BE2C (cell line): ENCODE measurements around the gene SRPX2.

Experiments
- DNase-seq: peaks from one replicate; pipeline ENCODE4 v3.0.0-alpha.2; 2020
- H3K27me3 ChIP-seq: fragments of 250-450 bp; sonication (Bioruptor Pico); 2 replicates; pipeline ENCODE4 v1.5.1; 2020; ENCODE audit warnings: mild to moderate bottlenecking
- H3K36me3 ChIP-seq: fragments of 250-450 bp; sonication (Bioruptor Pico); 2 replicates; pipeline ENCODE4 v1.5.1; 2020; ENCODE audit warnings: mild to moderate bottlenecking
- H3K4me1 ChIP-seq: fragments of 250-450 bp; sonication (Bioruptor Pico); 2 replicates; pipeline ENCODE4 v1.5.1; 2020
- H3K4me3 ChIP-seq: 2 replicates; pipeline ENCODE4 v1.5.1; 2011; ENCODE audit warnings: low read depth, low read length
- H3K9me3 ChIP-seq: fragments of 250-450 bp; sonication (Bioruptor Pico); 2 replicates; pipeline ENCODE4 v1.5.1; 2020
- TF ChIP-seq, protein P1 (sequence below): IDR thresholded peaks from 2 replicates; pipeline ENCODE4 v1.5.1; 2012; ENCODE audit warnings: mild to moderate bottlenecking, low read depth, low read length

Gene SRPX2

DNA sequence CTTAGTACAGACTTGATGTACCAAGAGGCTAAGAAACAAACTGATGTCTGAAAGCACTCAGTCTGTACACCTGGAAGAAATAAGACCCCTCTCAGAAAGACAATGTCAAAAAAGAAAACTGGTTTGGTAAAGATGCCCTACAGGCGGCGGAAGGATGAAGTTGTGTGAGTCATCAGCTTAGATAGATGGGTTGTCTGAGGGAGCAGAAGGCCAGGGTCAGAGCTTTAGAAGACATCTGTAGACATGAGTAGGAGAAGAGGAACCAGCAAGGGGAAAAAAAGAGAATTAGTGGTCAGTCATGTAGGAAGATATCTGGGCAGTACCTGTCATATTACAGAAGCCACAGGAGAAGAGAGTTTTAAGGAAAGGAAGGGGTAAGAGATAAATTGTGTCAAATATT lies 8.3 kb downstream of the SRPX2 start:
- H3K4me1 ChIP-seq = no peaks in the 10 kb centered on the region
- DNase-seq = no peak
- no peaks in the 10 kb centered on the region for H3K9me3 ChIP-seq
- no peaks in the 10 kb centered on the region for H3K36me3 ChIP-seq
- no peaks in the 10 kb centered on the region for H3K27me3 ChIP-seq
- H3K4me3 ChIP-seq = no peak overlapping the region
- TF ChIP-seq, protein P1, sequence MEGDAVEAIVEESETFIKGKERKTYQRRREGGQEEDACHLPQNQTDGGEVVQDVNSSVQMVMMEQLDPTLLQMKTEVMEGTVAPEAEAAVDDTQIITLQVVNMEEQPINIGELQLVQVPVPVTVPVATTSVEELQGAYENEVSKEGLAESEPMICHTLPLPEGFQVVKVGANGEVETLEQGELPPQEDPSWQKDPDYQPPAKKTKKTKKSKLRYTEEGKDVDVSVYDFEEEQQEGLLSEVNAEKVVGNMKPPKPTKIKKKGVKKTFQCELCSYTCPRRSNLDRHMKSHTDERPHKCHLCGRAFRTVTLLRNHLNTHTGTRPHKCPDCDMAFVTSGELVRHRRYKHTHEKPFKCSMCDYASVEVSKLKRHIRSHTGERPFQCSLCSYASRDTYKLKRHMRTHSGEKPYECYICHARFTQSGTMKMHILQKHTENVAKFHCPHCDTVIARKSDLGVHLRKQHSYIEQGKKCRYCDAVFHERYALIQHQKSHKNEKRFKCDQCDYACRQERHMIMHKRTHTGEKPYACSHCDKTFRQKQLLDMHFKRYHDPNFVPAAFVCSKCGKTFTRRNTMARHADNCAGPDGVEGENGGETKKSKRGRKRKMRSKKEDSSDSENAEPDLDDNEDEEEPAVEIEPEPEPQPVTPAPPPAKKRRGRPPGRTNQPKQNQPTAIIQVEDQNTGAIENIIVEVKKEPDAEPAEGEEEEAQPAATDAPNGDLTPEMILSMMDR = no peak

- Histone ChIP-seq H3K4me1 (no peaks in the 10 kb centered on the region), H3K27me3 (no peaks in the 10 kb centered on the region), H3K9me3 (no peaks in the 10 kb centered on the region), H3K36me3 (no peaks in the 10 kb centered on the region), H3K4me3 (no peak overlapping the region)
- no peak for DNase-seq
- TF ChIP-seq, protein P1 = peak; percentile 21; the same call in 1 of the 2 replicates
Observed at GRCh38 chrX:100654261-100654660, 10.3 kb downstream of the SRPX2 start.

DNA sequence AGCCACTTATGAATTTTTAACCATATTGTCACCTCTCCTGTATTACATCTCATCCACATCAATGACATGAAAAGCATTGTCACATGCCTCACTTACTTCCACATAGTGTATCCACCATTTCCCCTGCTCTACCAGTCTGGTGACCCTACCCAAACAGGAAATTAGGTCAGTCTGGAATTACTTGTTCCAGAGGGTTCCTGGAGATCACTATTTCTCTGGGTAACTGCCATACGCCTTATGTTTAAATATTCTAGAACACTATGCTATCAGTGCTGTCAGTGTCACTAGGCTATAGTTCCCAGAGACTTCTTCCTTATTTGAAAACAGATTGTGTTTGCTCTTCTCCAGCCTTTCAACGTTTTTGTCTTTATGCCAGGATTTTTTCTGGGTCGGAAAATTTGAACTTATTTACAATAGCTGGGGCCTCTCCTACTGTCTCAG lies 15.0 kb downstream of the SRPX2 start:
- no peak overlapping the region for H3K4me3 ChIP-seq
- DNase-seq = no peak
- no peaks in the 10 kb centered on the region for H3K36me3 ChIP-seq
- no peaks in the 10 kb centered on the region for H3K4me1 ChIP-seq
- H3K27me3 ChIP-seq = no peaks in the 10 kb centered on the region
- H3K9me3 ChIP-seq = no peaks in the 10 kb centered on the region
- TF ChIP-seq, protein P1 = no peak

- H3K4me3 ChIP-seq = no peak overlapping the region
- no peaks in the 10 kb centered on the region for H3K4me1 ChIP-seq
- no peaks in the 10 kb centered on the region for H3K27me3 ChIP-seq
- H3K36me3 ChIP-seq = no peaks in the 10 kb centered on the region
- no peak for DNase-seq
- TF ChIP-seq, protein P1 = no peak
- no peaks in the 10 kb centered on the region for H3K9me3 ChIP-seq
Observed at GRCh38 chrX:100659431-100660137, 15.6 kb downstream of the SRPX2 start.

DNA sequence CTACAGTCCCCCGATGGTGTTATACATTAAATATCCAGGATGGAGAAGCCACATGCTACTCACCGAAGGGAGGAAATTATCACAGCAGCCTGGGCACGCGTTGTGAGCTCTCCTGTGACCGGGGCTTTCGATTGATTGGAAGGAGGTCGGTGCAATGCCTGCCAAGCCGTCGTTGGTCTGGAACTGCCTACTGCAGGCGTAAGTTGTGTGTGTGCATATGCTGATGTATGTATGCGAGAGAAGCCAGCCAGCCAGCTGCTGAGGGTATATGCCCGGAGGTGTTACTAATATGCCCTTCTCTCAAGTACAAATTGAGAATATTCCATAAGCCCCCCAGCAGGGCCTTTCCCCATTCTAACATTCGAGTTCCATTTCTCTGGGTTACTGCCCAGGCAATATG lies 18.2 kb downstream of the SRPX2 start:
- Histone ChIP-seq H3K9me3 (no peaks in the 10 kb centered on the region), H3K36me3 (no peaks in the 10 kb centered on the region)

DNA sequence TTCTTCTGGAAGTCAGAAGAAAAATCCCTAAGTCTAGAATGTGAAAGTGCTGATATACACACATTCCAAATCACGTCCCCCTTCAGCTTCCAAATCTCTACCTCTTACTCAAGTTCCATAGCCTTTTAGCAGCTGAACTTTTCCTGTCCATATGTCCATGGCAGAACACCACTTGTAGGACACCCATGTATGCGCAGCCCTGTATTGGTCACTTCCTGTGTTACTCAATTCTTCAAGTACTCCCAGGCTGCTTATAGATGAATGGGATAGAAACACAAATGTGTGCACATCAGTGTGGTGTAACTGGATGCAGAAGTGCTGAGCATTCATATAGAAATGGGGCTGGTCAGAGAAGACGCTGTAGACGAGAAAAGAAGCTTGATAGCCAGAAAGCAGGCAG lies 18.8 kb downstream of the SRPX2 start:
- DNase-seq = no peak
- H3K4me3 ChIP-seq = no peak overlapping the region
- H3K27me3 ChIP-seq = no peaks in the 10 kb centered on the region
- no peaks in the 10 kb centered on the region for H3K9me3 ChIP-seq
- no peaks in the 10 kb centered on the region for H3K36me3 ChIP-seq
- H3K4me1 ChIP-seq = no peaks in the 10 kb centered on the region
- TF ChIP-seq, protein P1 = no peak

More for the DNA sequence above, 18.2 kb downstream of the SRPX2 start:
- Histone ChIP-seq H3K4me3 (no peak overlapping the region), H3K4me1 (no peaks in the 10 kb centered on the region), H3K27me3 (no peaks in the 10 kb centered on the region)
- TF ChIP-seq, protein P1 = no peak
- no peak for DNase-seq
